Gastroesophageal sphincter (tissue), 3 donors: ENCODE results near the gene BBS1.

Experiments
- EP300 ChIP-seq: sonication (generic); formaldehyde crosslinking; IDR thresholded peaks from one replicate; pipeline ENCODE4 v1.6.1; 2017; ENCODE audit warnings: antibody characterized with exemption, mild to moderate bottlenecking
- POLR2A ChIP-seq, 2 donors: fragments of 450-650 bp; IDR thresholded peaks; one replicate each; pipeline ENCODE4 v1.6.1; 2017; ENCODE audit warnings: antibody characterized with exemption in 2 of 2, mild to moderate bottlenecking in 2 of 2, moderate library complexity in 1 of 2
- POLR2AphosphoS5 ChIP-seq: sonication (generic); formaldehyde crosslinking; IDR thresholded peaks from one replicate; pipeline ENCODE4 v1.6.1; 2017; ENCODE audit warnings: antibody characterized with exemption
- TF ChIP-seq, protein P1 (sequence below), 4 experiments: fragments of 200-600 bp in 2 of 4; fragments of 450-650 bp in 2 of 4; sonication (generic) in 1 of 4; IDR thresholded peaks; one replicate each; pipeline ENCODE4 v1.5.1; 2017 to 2019; ENCODE audit warnings: antibody characterized with exemption in 4 of 4, mild to moderate bottlenecking in 2 of 4, moderate library complexity in 2 of 4

DNA sequence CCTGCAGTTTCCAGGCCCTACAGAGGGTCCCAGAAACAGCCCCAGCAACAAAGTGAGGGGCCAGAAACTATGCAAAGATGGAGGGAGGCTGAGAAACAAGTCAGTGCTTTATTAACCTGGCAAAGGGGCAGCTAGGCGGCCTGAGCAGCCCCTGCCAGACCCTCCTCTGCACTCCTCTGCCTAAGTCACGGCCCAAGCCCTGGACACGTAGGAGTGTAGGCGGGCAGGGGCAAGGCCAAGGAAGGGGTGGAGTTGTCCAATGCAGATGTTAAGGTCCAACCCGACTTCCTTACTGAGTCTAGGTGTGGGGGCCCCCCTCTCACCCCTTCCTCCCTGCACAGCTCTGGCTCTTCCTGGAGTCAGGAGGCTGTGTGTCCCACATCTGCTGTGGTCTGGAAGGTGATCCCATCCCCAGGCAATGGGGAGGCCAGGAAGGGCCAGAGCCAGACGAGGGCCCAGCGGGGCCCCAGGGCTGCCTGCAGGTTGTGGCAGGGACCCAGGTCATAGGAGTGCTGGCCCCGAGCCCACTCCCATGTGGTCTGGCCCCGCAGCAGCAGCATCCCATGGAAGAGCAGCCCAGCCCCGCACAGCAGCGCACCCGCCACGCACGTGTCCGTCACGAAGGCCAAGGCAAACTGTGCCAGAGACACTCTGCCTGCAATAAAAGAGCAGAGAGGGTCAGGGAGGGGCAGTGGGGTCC lies 28.9 kb downstream of the BBS1 start:
- TF ChIP-seq, protein P1, sequence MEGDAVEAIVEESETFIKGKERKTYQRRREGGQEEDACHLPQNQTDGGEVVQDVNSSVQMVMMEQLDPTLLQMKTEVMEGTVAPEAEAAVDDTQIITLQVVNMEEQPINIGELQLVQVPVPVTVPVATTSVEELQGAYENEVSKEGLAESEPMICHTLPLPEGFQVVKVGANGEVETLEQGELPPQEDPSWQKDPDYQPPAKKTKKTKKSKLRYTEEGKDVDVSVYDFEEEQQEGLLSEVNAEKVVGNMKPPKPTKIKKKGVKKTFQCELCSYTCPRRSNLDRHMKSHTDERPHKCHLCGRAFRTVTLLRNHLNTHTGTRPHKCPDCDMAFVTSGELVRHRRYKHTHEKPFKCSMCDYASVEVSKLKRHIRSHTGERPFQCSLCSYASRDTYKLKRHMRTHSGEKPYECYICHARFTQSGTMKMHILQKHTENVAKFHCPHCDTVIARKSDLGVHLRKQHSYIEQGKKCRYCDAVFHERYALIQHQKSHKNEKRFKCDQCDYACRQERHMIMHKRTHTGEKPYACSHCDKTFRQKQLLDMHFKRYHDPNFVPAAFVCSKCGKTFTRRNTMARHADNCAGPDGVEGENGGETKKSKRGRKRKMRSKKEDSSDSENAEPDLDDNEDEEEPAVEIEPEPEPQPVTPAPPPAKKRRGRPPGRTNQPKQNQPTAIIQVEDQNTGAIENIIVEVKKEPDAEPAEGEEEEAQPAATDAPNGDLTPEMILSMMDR (IDR thresholded peaks at IDR 0.05) = no peak
- no peak for TF ChIP-seq POLR2A (IDR thresholded peaks at IDR 0.05)
- no peak for TF ChIP-seq POLR2AphosphoS5
- no peak for TF ChIP-seq EP300
